ENCODE measurements around the gene PLA2R1.

The PLA2R1 gene

DNA sequence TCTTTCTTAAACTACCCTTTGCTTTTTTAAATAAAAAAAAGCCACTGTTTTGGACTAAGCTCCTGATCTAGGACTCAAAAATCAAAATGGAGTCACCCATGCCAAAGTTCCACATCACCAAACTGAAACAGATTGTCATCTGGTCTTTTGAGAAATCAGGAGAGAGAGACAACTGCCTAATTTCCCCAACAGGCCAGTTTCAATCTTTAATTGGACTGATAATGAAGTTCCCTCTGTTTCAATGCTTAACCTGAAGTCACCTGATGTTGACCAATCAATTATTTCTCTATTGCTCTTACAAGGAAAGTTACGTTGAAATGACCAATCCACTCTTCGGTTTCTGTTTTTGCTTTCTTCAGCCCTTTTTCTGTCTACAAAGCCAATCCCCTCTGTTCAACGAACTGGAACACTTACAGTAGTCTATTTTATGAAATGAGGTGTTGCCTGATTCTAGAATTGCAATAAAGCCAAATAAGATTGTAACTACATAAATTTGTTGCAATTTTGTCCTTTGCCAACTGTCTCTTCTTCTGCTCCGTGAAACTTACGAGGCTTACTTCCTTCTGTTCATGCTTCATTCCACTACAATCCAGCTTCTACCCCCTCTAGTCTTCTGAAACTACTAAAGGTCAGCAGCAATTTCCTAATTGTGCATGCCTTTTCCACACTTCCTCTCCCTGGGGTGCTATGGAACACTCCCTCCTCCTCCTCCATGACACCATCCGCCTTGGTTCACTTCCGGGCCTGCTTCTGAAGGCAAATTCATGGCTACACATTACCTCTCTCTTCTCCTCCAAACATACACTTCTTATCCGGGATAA is 169.2 kb downstream of the PLA2R1 start:
- no peak for DNase-seq (ENCODE audit: low read depth)

DNA sequence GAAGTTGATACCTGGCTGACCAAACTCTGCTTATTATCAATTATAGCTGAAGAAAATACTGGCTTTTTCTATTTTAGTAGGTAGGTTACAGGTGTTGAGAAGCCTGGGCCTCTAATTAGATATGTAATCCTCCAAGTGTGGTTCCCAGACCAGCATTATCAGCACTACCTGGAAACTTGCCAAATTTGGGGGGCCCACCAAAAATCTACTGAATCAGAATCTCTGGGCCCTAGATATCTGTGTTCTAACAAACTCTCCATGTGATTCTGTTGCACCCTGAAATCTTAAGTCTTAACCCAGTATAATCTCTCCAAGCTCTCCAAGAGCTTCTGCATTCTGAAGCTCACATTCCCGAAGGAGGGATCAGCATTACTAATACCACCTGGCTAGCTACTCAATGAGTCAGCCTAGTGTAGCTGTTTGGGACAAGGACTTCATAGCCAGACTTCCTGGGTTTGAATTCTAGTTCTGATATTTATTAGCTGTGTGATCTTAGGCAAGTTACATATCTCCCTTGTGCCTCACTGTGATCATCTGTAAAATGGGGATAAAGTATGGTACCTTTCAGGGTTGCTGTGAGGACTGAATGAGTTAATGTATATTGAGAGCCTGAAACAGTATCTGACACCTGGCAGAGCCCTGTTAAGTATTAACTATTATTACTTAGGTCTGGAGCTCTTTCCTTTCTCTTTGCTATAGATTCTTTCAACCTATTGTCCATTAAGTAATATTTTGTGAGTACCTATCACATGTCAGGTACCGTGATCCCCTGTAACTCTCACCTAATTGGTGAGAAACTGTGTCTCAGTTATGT is 170.3 kb downstream of the PLA2R1 start:
- peak; percentile 35 for DNase-seq (ENCODE audit: low read depth)

DNA sequence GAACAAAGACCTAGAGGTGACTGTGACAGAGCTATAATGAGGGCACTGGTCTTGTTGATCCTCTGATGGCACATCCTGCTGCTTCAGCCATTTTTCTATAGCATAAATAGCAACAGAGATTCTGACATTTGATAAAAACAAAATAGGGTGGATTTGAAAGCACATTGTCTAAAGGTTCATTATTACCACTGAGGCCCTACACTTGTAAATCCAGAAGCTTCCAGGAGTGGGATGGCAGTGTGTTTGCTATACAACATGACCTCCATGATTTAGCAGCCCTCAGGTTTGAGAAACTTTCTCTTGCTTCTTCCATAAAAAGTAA is 171.2 kb downstream of the PLA2R1 start:
- DNase-seq (ENCODE audit: low read depth), result no peak

DNA sequence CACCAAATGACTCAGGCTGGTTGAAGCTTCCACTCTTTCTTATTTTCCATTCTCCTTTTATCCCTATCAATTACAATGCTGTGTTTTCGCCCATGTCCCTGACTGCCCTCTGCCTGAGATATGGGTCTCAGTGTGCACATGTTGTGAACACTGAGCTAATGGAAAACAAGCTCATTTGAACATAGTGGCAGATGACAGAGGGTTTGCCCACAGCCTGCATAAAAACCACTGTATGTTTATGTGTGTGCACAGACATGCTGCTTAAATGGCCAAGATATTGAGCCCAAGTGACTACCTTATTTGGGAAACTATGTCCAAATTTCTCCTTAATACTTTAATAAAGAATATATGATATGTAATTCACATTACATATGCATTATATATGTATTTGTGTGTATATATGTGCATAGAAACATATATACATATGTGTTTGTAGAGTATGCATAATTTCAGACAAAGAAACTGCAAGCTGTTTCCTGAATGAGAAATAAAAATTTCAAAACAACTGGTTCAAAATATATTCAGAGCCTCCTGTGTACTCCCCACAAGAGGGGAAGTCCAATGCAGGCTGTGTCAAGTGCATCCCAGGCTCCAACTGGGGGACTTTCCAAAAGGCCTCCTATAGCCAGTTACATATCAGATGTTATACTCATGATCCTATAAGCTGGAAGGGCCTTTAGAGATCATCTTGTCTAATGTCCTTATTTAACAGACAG is 171.7 kb downstream of the PLA2R1 start:
- no peak for DNase-seq (ENCODE audit: low read depth)

DNA sequence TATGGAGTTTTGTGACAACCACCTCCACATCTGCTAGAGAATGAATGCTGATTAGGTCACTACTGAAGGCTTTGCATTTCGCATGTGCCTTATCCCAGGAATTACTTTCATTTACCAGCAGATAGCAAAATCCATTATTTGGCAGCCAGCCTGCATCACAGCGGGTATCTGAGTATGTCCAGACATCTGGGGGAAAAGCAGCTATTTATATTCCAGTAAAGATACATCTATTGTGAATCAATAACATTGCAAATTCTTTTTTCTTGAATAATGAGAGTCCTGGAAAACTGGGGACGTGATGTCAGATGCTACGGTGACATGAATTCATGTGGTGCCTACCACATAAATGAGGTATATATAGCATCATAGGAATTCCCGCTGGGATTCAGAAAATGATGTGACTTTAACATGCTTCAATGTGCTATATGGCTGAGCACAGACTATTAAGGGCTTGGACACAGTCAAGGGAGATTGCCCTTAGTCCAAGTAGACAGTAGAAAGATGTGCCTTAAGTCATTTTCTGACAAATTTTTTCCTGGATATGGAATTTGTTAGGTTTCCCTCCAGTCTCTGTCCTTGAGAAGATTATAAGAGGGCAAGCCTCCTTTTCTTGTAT is 180.2 kb downstream of the PLA2R1 start:
- DNase-seq (ENCODE audit: low read depth), result no peak
